ENCODE data around the gene C1QTNF3.

C1QTNF3 gene

DNA sequence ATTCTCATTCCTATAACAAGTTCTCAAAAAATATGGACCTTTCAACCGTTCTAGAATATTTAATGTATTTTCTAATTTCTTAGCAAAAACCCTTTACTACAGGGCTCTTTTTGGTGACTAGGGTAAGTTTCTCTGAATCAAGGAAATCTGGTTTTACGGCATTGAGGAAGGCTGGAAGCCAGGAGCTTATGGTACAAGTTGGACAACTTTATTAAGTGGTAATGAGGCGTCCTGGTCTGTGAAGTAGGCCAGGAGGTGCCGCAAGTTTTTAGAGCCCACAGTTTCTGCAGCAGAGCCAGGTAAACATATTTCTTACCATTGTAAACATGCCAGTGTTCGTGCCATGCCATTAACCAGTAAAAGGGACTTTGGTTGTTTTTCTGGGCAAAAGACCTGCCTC lies 14.6 kb upstream of the C1QTNF3 start:
- Mint-ChIP-seq H3K36me3 (peaks cover 12% of the 10 kb centered on the region), H3K9me3 (ENCODE audit: low read depth) (no peaks in the 10 kb centered on the region), H3K27ac (no peak overlapping the region)

DNA sequence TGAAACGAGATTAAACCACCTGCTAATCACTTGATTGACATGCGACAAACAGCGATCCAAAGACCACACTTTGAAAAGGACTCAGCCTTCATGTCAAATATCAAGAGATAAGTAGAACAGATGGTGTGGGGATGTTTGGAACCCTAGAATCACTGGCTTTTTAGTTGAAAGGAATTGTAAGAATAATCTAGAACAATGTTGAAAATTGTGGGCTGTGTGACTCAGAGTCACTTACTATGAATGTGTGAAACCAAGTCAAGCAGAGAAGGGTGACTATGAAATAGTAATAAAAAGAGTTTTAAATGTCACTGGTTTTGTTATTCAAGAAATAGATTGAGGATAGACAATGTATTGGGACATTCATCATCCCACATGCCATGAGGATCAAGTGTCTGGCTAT lies 14.1 kb upstream of the C1QTNF3 start:
- Mint-ChIP-seq H3K9me3 (ENCODE audit: low read depth) (no peaks in the 10 kb centered on the region), H3K27me3 (no peaks in the 10 kb centered on the region), H3K36me3 (peaks cover 12% of the 10 kb centered on the region), H3K27ac (no peak overlapping the region), H3K4me3 (no peak overlapping the region), H3K4me1 (ENCODE audit: low read depth) (no peaks in the 10 kb centered on the region)

More for the DNA sequence above, 14.6 kb upstream of the C1QTNF3 start:
- Mint-ChIP-seq H3K4me3 (no peak overlapping the region), H3K27me3 (no peaks in the 10 kb centered on the region), H3K4me1 (ENCODE audit: low read depth) (no peaks in the 10 kb centered on the region)

DNA sequence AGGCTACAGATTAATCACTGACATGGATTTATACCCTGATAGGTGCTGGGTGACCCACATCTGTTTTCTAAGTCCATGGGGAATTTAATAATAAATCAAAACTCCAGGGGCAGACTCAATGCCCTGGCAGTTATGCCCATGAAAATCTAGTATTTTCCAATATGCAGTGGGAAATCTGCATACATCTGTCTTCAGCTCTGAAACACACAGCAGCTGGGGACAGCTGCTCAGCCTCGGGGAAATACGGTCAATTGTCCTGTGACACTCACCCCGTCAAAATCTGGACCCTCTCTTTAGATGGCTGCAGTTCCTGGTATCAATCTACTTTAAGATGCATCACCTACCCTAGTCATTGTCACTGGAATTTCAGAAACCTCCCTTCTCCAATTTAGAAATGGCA lies 12.7 kb upstream of the C1QTNF3 start:
- H3K9me3 Mint-ChIP-seq (ENCODE audit: low read depth) = no peaks in the 10 kb centered on the region
- peaks cover 10% of the 10 kb centered on the region for H3K36me3 Mint-ChIP-seq
- no peak overlapping the region for H3K27ac Mint-ChIP-seq
- no peaks in the 10 kb centered on the region for H3K27me3 Mint-ChIP-seq
- H3K4me3 Mint-ChIP-seq = no peak overlapping the region
- H3K4me1 Mint-ChIP-seq (ENCODE audit: low read depth) = no peaks in the 10 kb centered on the region

DNA sequence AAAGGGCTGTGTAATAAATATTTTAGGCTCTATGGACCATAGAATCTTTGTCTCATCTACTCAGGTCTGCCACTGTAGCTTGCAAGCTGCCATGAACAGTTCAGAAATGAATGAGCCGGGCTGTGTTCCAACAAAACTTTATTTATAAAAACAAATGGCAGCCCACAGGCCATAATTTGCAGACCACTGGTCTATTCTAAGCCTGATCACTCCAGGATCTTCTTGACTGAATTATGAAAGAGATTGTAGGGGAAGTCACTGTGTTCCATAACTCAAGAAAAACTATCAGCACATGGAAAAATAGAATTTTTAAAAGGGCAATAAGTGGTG lies 11.4 kb upstream of the C1QTNF3 start:
- H3K4me1 Mint-ChIP-seq (ENCODE audit: low read depth) = no peaks in the 10 kb centered on the region
- no peaks in the 10 kb centered on the region for H3K9me3 Mint-ChIP-seq (ENCODE audit: low read depth)
- no peak overlapping the region for H3K4me3 Mint-ChIP-seq
- no peak overlapping the region for H3K27ac Mint-ChIP-seq
- peaks cover 16% of the 10 kb centered on the region for H3K36me3 Mint-ChIP-seq
- H3K27me3 Mint-ChIP-seq = no peaks in the 10 kb centered on the region

DNA sequence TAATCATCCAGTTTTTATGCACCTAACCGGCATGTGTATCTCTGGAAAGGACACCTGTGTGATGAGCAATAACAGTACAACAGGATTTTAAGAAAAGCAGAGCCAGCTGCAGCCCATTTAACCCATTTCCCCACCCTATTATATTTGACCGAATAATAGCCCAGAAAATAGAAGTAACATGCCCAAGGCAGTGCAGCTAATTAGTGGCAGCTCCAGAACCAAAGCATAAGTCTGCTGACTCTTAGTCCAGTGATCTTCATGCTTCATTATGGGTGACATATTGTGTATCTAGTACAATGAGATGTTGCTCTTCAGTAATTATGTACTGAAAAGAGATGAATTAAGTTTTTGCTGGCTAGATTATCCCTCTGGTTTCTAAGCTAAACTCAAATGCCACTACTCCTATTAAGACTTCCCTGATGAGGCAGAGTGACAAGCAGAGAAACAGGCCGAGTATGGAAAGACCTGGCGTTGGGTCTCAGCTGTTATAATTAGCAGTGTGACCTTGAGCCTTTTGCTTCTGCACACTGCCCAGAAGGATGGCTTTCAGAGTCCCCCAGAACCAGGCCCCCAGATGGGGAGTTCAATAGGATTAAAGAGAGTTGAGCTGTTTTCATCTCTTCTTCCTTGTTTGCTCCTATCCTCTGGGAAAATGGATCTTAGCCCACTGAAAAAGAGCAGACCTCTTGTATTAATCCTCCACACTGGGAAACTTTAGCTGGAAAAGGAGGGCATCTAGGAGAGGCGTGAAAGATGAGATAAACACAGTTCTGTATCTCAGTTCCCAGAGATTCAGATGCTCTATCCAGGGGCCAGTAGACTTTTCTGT lies 10.8 kb upstream of the C1QTNF3 start:
- Mint-ChIP-seq H3K36me3 (peaks cover 15% of the 10 kb centered on the region), H3K4me3 (no peak overlapping the region), H3K9me3 (ENCODE audit: low read depth) (no peaks in the 10 kb centered on the region), H3K27me3 (no peaks in the 10 kb centered on the region), H3K27ac (no peak overlapping the region), H3K4me1 (ENCODE audit: low read depth) (no peaks in the 10 kb centered on the region)

DNA sequence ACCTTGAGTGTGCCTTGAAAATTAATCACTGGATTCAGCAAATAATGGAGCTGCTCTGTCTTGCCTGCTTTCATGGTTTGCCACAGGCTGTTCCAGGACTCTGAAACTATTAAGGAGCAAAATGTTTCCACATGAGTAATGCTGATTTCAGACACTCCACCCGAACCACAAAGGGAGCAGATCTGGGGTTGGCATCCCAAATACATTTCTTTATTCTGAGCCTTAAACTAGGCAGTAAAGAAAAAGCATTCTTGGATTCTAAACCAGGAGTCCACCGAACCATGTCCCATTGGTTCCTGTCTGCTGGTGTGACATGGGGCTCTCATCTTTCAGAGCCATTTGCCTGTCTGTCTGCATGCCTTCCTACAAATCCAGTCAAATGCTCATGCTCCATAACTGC lies 10.1 kb upstream of the C1QTNF3 start:
- Mint-ChIP-seq H3K27me3 (no peaks in the 10 kb centered on the region), H3K4me1 (ENCODE audit: low read depth) (no peaks in the 10 kb centered on the region), H3K4me3 (no peak overlapping the region), H3K27ac (no peak overlapping the region), H3K9me3 (ENCODE audit: low read depth) (no peaks in the 10 kb centered on the region), H3K36me3 (peaks cover 16% of the 10 kb centered on the region)

DNA sequence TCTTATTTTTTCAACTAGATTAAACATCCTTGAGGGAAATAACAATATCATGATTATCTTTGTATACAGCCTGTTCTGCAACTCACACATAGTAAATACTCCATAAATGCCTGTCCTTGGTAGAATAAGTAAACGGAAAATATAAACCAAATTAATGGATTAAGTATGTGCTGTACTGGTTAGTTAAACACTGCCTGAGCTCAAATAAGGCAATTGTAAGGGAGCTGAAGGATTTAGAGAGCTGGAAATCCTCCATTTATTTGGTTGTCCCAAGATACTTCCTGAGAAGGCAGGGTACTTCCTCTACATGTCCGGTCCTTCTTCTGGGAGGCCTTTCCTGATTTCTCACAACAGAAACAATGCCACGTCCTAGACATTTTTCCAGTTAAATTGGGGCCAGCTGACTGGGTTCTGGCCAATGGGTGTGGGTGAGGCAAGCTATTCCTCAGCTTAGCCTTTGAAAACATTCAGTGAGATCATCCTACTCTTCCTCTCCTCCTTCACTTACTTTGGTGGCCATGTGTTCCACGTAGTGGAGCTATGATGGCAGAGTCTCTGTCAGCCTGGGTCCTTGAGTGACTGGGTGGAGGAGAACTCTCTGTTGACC lies 8.5 kb upstream of the C1QTNF3 start:
- Mint-ChIP-seq H3K4me1 (ENCODE audit: low read depth) (no peaks in the 10 kb centered on the region), H3K9me3 (ENCODE audit: low read depth) (no peaks in the 10 kb centered on the region), H3K4me3 (no peak overlapping the region), H3K27ac (no peak overlapping the region), H3K27me3 (no peaks in the 10 kb centered on the region), H3K36me3 (peaks cover 18% of the 10 kb centered on the region)

DNA sequence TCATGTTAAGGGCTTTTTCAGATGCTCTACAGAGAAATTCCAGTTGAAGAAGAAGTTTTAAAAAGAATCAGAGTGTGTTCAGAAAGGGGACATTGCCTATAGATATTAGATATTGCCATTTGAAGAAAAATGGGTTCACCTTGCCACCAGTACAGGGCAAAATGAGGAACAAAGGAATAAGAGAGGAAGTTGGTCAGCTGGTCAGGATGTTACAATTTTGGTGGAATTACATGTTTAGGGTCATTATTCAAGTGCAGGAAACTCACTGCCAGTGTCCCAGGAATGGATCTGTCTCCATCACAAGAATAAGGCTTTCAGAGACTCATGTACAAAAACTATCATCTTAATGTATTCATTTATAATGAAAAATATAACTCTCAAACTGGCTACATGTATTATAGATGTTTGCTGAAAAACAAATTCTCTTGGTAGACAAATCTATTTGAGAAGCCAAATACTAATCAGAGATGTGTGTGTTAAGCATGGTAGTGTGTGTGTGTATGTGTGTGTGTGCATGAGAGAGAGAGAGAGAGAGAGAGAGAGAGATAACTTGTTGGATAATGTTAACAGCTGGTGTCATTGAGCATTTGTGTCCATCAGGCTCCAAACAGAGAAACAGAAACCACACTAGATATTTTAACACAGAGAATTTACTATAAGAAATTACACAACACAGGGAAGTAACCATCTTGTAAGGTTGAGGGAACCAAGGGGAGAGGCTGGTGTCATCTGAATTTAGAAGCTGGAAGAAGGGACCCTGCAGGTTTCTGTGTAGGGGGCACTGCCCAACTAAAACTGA lies 5.0 kb upstream of the C1QTNF3 start:
- Mint-ChIP-seq H3K27me3 (no peaks in the 10 kb centered on the region), H3K4me1 (ENCODE audit: low read depth) (no peaks in the 10 kb centered on the region), H3K4me3 (no peak overlapping the region), H3K9me3 (ENCODE audit: low read depth) (no peaks in the 10 kb centered on the region), H3K36me3 (peaks cover 16% of the 10 kb centered on the region), H3K27ac (no peak overlapping the region)

DNA sequence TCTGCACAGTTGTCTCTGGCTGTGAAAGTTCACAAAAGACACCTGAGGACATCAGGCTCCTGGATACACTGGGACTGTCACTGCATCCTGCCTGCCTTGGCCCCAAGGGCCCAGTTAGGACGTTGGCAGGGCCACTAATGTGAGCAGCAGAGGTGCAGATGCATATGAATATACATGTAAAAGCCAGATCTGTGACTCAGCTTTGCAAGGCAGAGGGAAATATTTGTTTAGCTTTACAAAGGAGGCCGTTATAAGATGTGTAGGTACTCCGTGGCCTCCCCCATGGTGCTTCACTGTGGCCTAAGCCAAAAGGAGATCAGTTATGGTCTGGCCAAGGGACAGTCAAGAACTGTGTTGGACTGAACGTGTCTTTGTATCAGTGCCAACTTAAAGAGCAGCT lies 4.1 kb upstream of the C1QTNF3 start:
- H3K9me3 Mint-ChIP-seq (ENCODE audit: low read depth) = no peaks in the 10 kb centered on the region
- no peak overlapping the region for H3K27ac Mint-ChIP-seq
- no peak overlapping the region for H3K4me3 Mint-ChIP-seq
- peaks cover 16% of the 10 kb centered on the region for H3K36me3 Mint-ChIP-seq
- no peaks in the 10 kb centered on the region for H3K4me1 Mint-ChIP-seq (ENCODE audit: low read depth)
- no peaks in the 10 kb centered on the region for H3K27me3 Mint-ChIP-seq

DNA sequence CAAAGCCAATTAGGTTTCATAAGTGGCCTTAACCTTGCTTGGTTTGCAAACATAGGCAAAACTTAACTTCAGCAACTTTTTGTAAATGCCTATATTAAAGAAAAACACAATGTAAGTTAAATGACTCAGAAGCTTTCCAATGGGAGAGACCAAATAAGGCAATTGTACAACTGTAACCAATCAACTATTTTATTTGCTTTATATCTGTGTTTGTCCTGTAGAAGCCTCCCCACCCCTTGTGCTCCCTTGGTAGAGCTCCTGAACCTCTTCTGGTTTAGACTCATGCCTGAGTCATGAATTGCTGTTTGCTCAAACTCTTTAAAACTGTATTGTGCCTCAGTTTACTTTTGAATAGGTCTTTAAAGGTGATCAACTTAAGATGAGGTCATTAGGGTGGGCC lies 3.0 kb upstream of the C1QTNF3 start:
- Mint-ChIP-seq H3K4me3 (no peak overlapping the region), H3K36me3 (peaks cover 16% of the 10 kb centered on the region), H3K27me3 (no peaks in the 10 kb centered on the region), H3K9me3 (ENCODE audit: low read depth) (no peaks in the 10 kb centered on the region), H3K4me1 (ENCODE audit: low read depth) (no peaks in the 10 kb centered on the region), H3K27ac (no peak overlapping the region)

DNA sequence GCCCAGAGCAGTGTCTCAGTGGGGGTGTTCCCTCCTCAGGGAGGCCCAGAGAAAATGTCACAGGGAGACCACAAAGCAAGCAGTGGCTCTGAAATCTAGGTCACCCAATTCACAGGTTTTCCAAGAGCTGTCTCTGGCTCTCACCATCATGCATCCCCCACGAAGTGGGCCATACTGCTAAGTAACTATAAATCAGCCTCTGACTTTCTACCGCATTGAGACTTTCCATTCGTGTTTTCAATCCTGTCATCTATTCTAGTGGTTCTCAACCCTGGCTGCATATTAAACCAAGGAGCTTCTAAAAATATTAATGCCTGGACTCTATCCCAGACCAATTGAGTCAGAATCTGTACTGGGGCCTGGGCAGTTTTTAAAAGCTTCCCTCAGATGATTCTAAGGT lies 2.0 kb upstream of the C1QTNF3 start:
- no peaks in the 10 kb centered on the region for H3K4me1 Mint-ChIP-seq (ENCODE audit: low read depth)
- no peak overlapping the region for H3K4me3 Mint-ChIP-seq
- H3K27me3 Mint-ChIP-seq = no peaks in the 10 kb centered on the region
- peaks cover 6% of the 10 kb centered on the region for H3K36me3 Mint-ChIP-seq
- H3K27ac Mint-ChIP-seq = no peak overlapping the region
- no peaks in the 10 kb centered on the region for H3K9me3 Mint-ChIP-seq (ENCODE audit: low read depth)

DNA sequence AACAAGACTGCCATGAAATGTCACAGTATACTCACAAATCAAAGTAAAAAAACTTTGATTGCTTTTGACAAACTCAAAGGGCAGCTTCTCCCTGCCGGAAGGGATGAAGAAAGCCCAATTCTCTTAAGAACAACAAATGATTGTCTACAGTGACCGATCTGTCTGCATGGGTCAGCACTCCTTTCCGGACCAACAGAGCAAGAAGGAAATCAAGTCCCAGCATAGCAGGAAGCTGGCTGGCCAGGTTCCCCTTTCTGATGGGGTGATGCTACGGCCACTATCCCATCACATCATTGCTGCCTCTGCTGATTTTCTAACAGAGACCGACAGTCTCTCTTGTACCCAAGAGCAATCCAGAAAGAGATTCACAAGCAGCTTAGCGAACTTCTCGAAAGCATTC lies 692 bp downstream of the C1QTNF3 start:
- Mint-ChIP-seq H3K27me3 (no peaks in the 10 kb centered on the region), H3K4me1 (ENCODE audit: low read depth) (peaks cover 1% of the 10 kb centered on the region), H3K36me3 (peaks cover 4% of the 10 kb centered on the region), H3K4me3 (no peak overlapping the region), H3K27ac (no peak overlapping the region), H3K9me3 (ENCODE audit: low read depth) (no peaks in the 10 kb centered on the region)

DNA sequence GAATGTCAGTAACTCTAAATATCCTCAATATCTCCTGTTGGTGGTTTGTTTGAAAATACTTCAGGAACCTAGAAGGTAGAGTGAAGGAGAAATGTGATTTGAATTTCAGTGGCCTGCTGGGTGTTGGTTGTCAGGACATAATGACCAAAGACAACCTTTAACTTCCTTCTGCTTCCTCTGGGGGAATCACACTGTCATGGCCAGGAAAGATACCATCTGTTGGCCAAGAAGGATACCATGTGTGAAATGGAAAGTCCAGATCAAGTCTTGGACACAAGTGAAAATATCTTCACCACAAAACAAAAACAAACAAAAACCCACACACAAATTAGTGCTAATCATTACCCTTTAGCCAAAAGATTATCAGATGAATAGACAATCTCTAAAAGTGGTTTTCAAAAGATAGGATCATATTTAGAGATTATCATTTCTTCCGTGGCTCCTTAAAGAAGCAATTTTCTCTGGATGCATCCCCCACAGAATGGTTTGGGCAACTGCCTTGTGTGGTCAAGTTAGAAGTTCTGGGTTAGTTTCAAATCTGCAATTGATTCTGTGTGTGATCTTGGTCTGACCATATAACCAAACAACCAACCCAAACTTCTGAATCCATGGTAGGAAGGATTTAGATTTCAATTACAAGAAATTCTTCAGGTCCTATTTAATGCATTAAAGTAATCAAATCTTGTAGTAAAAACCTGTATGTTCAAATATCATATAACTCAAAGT lies 1.6 kb downstream of the C1QTNF3 start:
- Mint-ChIP-seq H3K4me3 (no peak overlapping the region), H3K27ac (no peak overlapping the region), H3K36me3 (peaks cover 6% of the 10 kb centered on the region), H3K9me3 (ENCODE audit: low read depth) (no peaks in the 10 kb centered on the region), H3K4me1 (ENCODE audit: low read depth) (peaks cover 1% of the 10 kb centered on the region), H3K27me3 (no peaks in the 10 kb centered on the region)

DNA sequence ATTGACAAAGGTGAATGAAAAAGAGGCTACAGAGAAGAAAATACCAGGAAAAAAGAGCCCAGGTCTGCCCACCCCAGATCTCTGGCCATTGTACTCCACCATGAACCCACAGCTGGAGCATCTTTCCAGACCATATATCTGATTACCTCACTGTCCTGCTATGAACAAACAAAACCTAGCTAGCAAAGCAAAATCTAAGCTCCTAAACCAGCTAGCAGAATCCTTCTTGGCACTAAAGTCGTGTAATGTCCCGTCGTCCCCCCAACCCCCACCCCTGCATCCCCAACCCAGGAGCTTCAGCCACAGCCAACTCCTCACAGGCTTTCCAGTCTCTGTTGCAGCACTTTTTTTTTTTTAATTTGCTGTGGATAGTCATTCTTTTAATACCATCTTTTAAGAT lies 2.5 kb downstream of the C1QTNF3 start:
- H3K27ac Mint-ChIP-seq = no peak overlapping the region
- peaks cover 1% of the 10 kb centered on the region for H3K4me1 Mint-ChIP-seq (ENCODE audit: low read depth)
- H3K9me3 Mint-ChIP-seq (ENCODE audit: low read depth) = no peaks in the 10 kb centered on the region
- no peak overlapping the region for H3K4me3 Mint-ChIP-seq
- no peaks in the 10 kb centered on the region for H3K27me3 Mint-ChIP-seq
- peaks cover 6% of the 10 kb centered on the region for H3K36me3 Mint-ChIP-seq

Data from activated naive CD8-positive, alpha-beta T cell (primary cell).